GM19438 (cell line): ENCODE data around the gene SC5D.
A peak's percentile ranks its signal among the peaks of the same experiment; 100 is the strongest.

ENCODE experiments used
- ATAC-seq: cut with Tn5 transposase; IDR thresholded peaks from one replicate; pipeline ENCODE4 v1.9.1; 2021; ENCODE audit warnings: low read depth; ENCODE audit not compliant: unreplicated experiment

Gene SC5D

DNA sequence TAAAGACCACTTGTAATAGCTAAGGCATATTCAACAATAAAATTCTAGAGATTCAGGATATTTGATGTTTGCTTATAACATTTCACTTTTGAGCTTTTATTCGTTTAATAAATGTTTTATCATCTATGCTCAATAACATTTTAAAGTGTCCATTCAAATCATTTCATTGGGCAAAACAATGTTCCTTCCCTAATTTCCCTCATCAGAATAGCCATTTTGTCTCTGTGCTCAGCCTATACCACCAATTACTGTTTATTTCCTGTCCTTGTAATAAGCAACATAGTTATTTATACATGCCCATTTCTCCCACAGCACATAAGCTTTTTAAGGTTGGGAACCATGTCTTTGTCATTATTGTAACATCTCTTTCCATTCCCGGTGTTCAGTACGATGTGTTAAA, 1.3 kb upstream of the SC5D start:
- ATAC-seq, result no peak

DNA sequence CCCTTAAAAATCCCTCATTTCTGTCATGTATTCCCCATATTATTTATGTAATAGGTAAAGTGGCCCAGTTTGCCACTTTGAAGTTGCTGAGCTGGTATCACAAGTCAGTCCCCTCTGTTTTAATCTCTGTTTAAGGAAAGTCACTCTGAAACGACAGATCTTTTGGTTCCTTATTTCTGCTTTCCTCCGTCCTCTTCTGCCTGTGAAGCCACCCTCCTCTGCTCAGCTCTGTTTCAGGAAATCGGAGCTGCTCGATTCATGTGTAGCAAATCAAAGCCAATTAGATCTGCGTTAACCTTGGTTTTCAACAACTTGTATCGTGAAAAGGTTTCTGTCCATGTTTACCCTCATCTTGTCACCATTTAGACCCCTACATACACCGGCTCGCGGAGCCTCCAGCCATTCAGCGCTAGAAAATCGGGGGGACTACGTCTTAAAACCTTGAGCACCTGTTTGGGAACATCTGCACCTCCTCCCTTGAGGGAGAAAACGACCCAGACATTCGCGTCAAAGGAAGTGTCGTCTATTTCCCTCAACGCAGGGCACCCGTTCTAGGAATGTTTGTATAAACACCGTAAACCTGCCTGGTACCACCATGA, 576 bp upstream of the SC5D start:
- peak; percentile 42 for ATAC-seq

- ATAC-seq, result no peak
These were observed 670 bp downstream of the SC5D start for GRCh38 chr11:121293288-121293594.

DNA sequence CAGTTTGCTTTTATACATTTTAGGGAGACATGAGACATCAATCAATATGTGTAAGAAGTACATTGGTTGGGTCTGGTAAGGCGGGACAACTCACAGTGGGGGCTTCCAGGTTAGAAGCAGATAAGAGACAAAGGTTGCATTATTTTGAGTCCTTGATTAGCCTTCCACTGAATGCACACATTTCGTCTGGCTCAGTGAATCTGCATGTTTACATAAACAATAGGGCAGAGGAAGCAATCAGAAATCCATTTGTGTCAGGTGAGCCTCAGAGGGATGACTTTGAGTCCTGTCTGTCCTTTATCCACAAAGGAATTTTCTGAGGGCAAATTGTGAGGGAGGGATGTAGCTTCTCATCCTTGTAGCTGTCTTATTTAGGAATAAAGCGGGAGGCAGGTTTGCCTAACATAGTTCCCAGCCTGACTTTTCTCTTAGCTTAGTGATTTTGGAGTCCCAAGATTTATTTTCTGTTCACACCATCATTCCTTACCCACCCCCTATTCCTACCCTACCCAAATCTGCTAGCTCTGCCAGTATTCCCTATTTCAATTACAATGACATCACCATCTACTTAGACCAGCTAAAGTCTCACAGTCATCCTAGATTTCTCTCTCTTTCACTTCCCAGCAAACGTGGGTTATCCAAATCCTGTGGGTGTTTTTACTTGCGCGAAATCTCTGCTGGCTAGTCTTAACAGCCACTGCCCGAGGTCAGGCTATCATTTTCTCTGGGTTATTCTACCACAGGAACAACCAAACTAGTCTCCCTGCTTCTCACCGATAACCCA, 2.9 kb downstream of the SC5D start:
- ATAC-seq, result no peak

DNA sequence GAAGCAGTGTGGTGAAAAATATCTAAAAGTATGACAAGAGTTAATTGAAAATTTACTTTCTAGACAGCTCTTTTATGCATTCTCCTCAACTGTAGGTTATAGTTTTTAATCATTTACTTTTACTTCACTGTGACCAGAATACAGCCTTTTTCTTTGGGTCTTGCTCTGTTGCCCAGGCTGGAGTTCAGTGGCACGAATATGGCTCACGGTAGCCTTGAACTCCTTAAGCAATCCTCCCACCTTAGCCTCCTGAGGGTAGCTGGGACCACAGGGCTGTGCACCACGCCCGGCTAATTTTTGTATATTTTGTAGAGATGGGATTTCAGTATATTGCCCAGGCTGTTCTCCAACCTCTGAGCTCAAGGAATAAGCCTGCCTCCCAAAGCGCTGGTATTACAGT, 5.3 kb downstream of the SC5D start:
- ATAC-seq, result no peak

DNA sequence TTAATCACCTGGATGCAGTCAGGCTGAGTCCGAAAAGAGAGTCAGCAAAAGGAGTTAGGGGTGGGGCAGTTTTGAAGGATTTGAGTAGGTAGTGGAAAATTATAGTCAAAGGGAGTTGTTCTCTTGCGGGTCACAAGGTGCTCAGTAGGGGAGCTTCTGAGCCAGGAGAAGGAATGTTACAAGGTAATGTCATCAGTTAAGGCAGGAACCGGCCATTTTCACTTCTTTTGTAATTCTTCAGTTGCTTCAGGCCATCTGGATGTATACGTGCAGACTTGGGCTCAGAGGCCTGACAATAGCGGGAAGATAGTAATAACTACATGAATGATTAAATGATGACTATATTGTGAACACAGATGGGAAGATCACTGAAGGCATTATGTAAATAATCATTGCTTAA, 6.2 kb downstream of the SC5D start:
- no peak for ATAC-seq

GRCh38 chr11:121299417-121299816, 6.8 kb downstream of the SC5D start:
- ATAC-seq, result no peak

GRCh38 chr11:121300313-121300971, 7.9 kb downstream of the SC5D start:
- no peak for ATAC-seq

GRCh38 chr11:121300972-121301699, 8.6 kb downstream of the SC5D start:
- ATAC-seq, result no peak

DNA sequence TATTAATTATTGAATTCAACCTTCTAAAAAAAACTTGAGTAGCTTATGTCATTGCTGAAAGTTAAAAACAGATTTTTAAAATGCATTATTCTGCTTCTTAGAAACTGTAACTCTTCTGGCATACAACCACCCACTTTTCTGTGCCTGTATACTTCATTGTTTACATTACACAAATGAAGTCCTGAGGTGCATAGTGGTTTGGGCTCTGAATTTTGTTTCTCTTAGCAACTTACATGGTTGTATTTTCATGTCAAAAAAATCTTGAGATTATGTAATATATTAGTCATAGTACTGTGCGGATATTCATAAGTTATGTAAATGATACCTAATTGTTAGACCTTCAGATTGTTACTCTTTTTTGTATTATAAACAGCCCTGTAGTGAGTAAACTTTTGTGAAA, 12.2 kb downstream of the SC5D start:
- no peak for ATAC-seq

- ATAC-seq, result no peak
These were observed 16.2 kb downstream of the SC5D start for GRCh38 chr11:121308816-121309215.

GRCh38 chr11:121309688-121310087, 17.1 kb downstream of the SC5D start:
- ATAC-seq, result peak; percentile 87

DNA sequence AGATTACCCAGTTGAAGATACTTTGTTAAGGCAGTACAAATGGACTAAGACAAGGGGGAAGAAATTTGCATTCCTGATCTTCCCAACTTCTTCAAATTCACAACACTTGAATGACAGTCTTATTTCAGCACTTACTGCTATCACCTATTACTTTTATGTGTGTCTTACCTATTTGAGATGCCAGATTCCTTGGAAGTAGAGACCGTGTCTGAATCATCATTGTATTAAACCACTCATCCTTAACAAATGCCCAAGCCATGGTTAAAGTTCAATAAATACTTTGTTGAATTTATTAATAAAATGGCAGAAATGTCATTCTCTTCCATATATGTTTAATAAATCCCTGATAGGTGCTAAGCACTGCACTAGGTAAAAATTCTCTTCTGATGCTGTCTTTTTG, 18.3 kb downstream of the SC5D start:
- ATAC-seq, result no peak

DNA sequence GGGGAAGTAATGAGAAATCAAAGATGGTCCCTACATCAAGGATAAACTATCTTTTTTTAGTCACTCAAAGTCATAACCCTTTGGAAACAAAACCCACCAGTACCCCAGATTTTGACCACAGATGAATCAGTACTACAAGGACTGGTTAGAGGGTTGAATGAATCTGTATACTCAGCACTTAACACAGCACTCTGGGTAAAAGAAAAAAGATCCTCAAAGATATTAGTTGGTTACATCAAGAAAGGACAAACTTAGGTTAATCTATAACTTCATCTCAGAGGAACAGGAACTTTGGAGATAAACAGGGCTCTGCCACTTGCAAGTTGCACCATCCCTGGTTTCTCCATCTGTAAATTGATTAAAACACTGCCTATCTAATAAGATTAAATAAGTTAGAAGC, 18.8 kb downstream of the SC5D start:
- no peak for ATAC-seq

- ATAC-seq, result no peak
These were observed 19.9 kb downstream of the SC5D start for GRCh38 chr11:121312483-121312882.

DNA sequence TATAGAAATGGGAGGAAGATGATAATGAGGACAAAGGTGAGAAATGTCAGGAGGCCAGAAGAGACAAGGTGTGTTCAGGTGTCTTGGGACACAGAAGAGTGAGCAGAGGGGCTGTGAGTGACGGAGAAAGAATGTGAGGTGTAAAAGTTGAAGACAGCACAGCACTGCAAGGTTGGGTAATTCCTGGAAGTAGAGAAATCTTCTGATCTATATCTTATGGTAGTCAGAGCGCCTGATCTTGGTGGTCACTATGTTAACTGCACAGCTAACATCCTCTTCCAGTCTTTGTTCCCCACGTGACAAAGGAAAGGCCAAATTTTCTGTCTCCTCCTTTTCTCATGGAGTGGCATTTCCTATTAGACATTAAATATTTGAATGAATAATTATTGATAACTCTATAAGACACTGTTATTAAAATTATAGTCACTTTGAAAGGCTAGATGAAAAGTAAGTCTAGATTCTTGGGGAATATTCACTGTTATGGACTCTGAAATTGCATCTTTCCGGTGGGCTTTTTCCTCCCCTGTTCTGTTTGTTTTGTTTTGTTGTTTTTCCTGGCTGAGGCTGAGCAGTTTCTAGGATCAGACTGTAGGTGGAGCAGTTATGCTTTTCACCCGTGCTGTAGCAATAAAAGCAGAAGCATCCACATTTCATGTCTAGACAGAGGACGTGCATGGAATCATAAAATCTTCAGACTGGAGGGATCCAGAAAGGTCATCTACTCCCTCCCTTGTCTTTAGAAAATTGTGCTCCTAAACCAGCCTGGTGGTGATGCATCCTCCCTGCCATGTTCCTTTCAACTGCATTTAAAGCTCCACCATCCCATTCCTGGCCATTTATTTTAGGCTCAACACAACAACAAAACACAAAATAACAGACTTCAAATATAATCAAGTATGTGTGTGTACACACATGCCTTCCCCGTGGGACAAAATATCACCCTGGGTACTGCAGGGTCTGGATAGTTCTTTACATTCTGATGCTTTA, 26.6 kb downstream of the SC5D start:
- no peak for ATAC-seq

DNA sequence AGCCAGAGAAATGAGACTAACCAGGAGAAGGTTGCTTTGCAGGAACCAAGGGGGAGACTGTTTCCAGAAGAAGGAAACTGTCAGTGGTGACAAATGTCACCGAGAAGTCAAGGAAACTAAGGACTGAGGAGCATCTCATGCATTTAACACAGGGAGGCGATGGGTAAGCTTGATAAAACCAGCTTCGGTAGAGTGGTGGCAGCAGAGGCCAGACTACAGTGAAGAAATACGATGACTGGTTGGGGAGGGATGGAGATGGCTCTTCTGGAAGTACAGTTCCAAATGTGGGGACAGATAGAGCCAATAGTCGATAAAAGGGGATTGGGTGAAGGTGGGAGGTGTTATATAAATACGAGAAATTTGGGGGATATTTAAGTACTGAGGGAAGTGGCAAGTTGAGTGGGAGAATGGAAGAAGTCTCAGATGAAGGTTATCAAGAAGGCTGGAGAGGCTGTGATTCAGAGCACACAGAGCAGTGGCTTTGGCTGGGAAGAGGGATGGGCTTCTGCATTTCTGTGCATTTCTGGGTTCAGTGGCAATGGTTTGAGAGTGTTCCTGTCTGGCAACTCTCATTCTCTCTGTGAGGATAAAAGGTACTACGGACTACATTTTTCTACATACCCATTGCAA, 29.2 kb downstream of the SC5D start:
- ATAC-seq, result peak; percentile 88

DNA sequence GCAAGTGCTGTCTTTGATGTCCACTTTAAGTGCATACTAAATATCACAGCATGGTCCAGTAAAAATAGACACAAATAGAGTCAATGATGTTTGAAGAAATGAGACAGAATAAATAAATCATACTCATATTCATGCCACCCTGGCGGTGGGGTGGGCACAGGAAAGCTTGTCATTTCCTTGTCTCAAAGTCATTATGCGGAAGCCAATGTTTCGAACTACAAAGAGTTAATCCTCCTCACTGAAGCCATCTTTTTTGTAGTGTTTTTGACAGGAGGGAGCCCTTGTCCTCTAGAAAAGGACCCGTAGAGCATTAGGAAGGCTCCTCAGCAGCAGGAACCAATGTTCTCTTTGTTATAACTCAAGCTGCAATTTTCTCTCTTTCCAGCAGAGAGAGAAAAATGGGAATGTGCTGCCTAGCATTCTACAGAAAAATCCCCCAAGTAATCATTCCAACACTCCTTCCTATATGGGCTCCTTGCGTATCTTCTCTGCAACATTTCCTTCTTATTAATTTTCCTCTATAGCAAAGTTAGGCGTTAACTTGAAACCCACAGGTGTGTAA, 30.6 kb downstream of the SC5D start:
- ATAC-seq, result no peak

- ATAC-seq, result no peak
These were observed 33.7 kb downstream of the SC5D start for GRCh38 chr11:121326230-121326629.
